ENCODE results near the gene CCND2. TPM values are rescaled to one million over a fixed set of nuclear protein-coding genes. Genes with fewer than 3 reads are reported as not detected.

CCND2 gene
- total RNA-seq, 2 donors from 2014 or later, result 378 to 404 TPM

DNA sequence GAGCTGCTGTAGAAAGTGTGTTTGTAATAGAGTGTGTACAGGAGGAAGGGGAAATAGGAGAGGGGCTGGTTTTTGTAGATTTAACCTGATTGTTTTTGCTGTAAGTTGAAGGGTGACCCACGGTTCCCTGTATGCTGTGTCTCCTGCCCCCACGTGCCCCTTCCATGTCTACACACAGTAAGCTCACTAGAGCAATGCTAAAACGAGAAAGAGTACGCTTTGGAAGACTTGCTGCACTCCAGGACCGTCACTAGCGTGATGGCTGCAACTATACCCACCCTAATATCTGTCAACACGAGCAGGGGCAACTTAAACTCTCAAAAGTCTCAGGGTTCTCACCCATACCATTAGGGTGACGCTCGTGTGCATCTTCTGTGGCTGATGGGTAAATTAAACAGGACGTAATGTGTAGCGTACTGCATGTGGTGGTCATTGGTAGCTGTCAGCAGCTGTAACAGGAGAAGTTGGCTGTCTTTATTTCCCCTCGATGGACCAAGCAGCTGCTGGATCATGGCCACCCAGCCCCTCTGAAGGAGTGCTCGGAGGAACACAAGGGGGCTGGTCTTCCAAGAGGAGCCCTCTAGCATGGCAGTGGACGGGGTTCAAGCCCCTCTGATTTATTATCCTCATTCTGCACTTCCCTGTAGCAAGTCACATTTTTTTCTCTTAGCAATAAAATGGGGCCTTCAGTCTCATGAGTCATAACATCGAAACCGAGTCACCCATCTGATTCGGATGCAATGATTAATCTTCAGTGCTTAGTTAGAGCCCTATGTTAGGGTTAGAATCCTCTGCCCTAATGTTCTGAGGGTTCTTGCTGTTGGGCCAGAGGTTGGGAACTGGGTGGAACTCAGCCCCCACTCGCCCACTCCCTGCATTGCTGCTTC lies 14.0 kb downstream of the CCND2 start:
- Mint-ChIP-seq H3K4me3 (peak overlapping the region; percentile 72), H3K36me3 (ENCODE audit: low read depth) (peaks cover 100% of the 10 kb centered on the region), H3K27me3 (no peaks in the 10 kb centered on the region), H3K9me3 (no peaks in the 10 kb centered on the region), H3K4me1 (peaks cover 79% of the 10 kb centered on the region), H3K27ac (peak overlapping the region; percentile 84)
- peak; percentile 83 for ATAC-seq (replicated peaks)

DNA sequence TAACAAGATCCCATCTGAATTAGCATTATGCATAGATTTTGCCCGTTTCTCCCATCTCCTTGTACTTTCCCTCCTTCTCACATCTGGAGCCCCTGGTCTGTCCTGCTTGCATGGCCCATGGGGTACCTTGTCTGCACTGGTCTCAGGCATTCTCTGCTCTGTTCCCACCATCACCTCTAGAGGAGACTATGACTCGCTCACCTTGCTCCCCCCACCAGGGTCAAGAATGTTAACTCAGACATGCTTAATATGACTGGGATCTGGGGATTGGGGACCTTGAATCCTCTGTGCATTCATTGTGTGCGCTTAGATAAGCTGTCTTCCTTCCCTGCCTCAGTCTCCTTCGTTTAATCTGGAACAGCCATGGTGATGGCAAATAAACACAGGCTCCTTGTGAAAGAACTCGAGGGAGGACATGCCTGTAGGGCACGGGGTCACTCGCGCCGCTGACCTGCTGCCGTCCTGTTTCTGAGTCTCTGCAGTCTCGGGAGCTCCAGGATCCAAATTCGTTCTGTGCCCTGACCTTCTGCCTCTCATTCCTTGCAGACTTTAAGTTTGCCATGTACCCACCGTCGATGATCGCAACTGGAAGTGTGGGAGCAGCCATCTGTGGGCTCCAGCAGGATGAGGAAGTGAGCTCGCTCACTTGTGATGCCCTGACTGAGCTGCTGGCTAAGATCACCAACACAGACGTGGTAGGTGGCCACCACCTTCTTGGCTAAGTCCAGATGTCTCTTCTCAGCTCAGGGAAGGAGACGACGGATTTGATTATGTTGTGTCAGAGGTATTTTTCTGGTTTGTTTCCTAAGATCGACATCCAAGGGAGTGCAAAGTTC lies 15.0 kb downstream of the CCND2 start:
- H3K27me3 Mint-ChIP-seq, result no peaks in the 10 kb centered on the region
- no peaks in the 10 kb centered on the region for H3K9me3 Mint-ChIP-seq
- H3K36me3 Mint-ChIP-seq (ENCODE audit: low read depth), result peaks cover 100% of the 10 kb centered on the region
- H3K4me3 Mint-ChIP-seq, result peak overlapping the region; percentile 72
- H3K4me1 Mint-ChIP-seq, result peaks cover 83% of the 10 kb centered on the region
- ATAC-seq (replicated peaks), result no peak
- H3K27ac Mint-ChIP-seq, result peak overlapping the region; percentile 84

DNA sequence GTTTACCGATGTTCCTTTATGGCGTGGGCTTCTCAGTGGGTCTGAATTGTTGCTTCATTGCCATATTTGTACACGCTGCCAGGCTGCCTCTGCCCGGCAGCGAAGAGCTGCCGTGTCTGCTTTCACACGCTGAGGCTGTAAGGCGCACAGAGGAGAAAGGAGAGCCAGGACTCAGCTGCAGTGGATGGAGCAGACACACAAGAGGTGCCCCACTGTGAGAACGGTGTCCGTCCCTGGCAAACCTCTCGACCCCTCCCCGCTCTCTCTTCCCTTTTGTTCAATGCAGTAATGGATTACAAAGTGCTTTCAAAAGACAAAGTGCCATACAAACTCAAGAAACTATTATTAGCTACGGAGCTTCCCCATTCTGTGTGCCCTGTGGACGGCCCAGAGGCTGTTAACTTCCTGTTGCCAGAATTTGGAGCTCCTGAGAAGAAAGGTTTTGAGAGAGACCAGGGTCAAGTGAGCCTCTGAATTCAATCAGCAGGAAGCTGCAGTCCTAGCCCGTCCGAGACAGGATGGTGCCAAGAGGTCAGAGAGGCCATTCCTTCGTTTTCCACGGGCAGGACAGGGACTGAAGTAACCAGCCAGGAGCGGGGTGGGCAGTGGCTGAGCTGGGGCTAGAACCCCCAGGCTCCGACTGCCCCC lies 15.8 kb downstream of the CCND2 start:
- H3K36me3 Mint-ChIP-seq (ENCODE audit: low read depth), result peaks cover 100% of the 10 kb centered on the region
- H3K4me1 Mint-ChIP-seq, result peaks cover 83% of the 10 kb centered on the region
- no peaks in the 10 kb centered on the region for H3K27me3 Mint-ChIP-seq
- peak overlapping the region; percentile 84 for H3K27ac Mint-ChIP-seq
- no peaks in the 10 kb centered on the region for H3K9me3 Mint-ChIP-seq
- no peak for ATAC-seq (replicated peaks)
- H3K4me3 Mint-ChIP-seq, result peak overlapping the region; percentile 72

DNA sequence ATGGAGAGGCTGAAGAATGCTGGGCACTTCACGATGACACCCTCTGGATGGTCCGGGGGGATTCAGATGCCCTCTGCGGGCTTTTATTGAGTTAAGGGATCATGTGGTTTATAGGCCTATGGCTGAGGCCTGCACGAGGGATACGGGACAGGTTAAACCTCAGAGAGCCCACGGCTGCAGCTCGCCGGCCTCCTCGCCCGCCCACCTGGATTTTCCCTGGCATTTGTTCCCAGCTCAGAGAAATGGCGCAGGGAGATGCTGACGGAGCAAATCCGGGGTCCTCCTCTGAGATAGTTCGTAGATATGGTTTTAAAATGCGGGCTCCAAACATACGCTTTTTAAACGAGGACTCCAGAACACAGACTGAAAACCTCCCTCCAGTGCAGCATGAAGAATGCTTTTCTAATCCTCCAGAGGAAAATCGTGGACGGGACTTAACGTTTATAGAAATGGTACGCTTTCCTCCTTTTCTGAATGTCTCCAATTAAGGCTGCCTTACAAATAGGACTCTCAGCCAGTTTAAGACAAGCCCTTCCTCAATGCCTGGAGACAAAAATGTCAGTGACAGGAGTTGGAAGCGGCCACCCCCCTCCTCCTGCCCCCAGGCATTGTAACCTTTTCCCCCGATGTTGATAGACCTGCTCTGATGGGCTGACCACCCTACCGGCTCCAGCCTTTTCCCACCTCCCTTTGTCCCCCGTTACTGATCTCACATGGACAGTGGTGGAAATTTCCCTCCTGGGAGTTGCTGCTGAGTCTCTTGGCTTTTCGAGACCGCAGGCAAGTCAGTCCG lies 16.6 kb downstream of the CCND2 start:
- Mint-ChIP-seq H3K4me3 (peak overlapping the region; percentile 72), H3K9me3 (no peaks in the 10 kb centered on the region)

GRCh38 chr12:4292341-4293073 lies 18.9 kb downstream of the CCND2 start:
- no peak for ATAC-seq (replicated peaks)
- peak overlapping the region; percentile 72 for H3K4me3 Mint-ChIP-seq
- H3K36me3 Mint-ChIP-seq (ENCODE audit: low read depth), result peaks cover 100% of the 10 kb centered on the region
- peaks cover 70% of the 10 kb centered on the region for H3K4me1 Mint-ChIP-seq
- H3K9me3 Mint-ChIP-seq, result no peaks in the 10 kb centered on the region
- no peaks in the 10 kb centered on the region for H3K27me3 Mint-ChIP-seq
- peak overlapping the region; percentile 87 for H3K27ac Mint-ChIP-seq

More for the DNA sequence above, 16.6 kb downstream of the CCND2 start:
- H3K27me3 Mint-ChIP-seq, result no peaks in the 10 kb centered on the region
- H3K4me1 Mint-ChIP-seq, result peaks cover 91% of the 10 kb centered on the region
- no peak overlapping the region for H3K27ac Mint-ChIP-seq
- H3K36me3 Mint-ChIP-seq (ENCODE audit: low read depth), result peaks cover 100% of the 10 kb centered on the region
- ATAC-seq (replicated peaks), result no peak

DNA sequence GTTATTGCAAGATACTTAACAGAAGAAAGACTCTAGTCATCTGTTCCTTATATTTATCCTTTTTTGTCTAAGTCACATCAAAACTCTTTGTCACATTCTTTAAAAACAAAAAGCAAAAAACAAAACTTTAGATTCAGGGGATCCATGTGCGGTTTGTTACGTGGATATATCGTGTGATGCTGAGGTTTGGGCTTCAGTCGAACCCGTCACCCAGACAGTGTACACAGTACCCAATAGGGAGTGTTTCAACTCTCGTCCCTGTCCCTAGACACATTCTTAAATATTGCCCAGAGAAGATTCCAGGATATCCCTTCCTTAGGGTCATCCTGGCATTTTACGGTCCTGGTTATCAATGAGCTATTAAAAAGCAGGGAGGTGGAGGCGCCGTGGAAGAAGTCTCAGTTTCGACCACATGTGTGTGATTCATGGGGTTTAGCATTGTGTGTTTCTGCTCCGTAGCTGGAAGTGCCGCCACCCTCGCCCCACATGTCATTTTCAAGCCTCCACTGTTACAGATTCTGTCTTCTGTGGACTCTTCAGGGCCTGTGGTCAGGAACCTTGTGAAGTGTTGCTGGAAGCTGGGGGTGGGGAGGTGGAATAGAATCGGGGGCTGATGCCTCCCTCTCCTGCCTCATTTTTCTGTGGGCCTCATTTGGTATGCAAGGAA lies 19.9 kb downstream of the CCND2 start:
- Mint-ChIP-seq H3K9me3 (no peaks in the 10 kb centered on the region), H3K4me3 (peak overlapping the region; percentile 72), H3K4me1 (peaks cover 65% of the 10 kb centered on the region), H3K27ac (peak overlapping the region; percentile 87), H3K27me3 (no peaks in the 10 kb centered on the region), H3K36me3 (ENCODE audit: low read depth) (peaks cover 100% of the 10 kb centered on the region)
- ATAC-seq (replicated peaks), result peak; percentile 93

- H3K36me3 Mint-ChIP-seq (ENCODE audit: low read depth), result peaks cover 100% of the 10 kb centered on the region
- no peaks in the 10 kb centered on the region for H3K27me3 Mint-ChIP-seq
- ATAC-seq (replicated peaks), result peak; percentile 9
- H3K4me3 Mint-ChIP-seq, result peak overlapping the region; percentile 72
- H3K27ac Mint-ChIP-seq, result peak overlapping the region; percentile 87
- H3K4me1 Mint-ChIP-seq, result peaks cover 59% of the 10 kb centered on the region
- no peaks in the 10 kb centered on the region for H3K9me3 Mint-ChIP-seq
Observed at GRCh38 chr12:4293966-4294505, 20.5 kb downstream of the CCND2 start.

DNA sequence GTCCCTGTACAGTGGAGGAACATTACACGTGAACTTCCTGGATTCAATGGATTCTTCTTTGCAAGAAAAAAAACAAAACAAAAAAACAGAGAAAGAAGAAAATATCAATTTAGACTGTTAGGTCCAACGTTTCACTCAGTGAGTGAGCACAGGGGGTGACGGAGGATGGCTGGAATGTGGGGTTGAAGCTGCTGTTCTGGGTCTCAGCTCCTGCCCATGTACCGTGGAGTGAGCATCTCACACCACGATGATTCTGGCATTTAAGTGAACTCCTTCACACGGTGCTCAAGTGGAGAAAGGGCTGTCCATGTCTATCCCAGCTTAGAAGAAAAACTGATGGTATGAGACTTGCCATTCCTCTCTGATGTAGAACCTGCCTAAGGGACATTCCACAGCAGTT lies 23.2 kb downstream of the CCND2 start:
- Mint-ChIP-seq H3K27ac (no peak overlapping the region), H3K4me1 (peaks cover 38% of the 10 kb centered on the region), H3K27me3 (no peaks in the 10 kb centered on the region), H3K4me3 (no peak overlapping the region), H3K9me3 (no peaks in the 10 kb centered on the region), H3K36me3 (ENCODE audit: low read depth) (peaks cover 100% of the 10 kb centered on the region)
- ATAC-seq (replicated peaks), result no peak

GRCh38 chr12:4297617-4298016 lies 24.1 kb downstream of the CCND2 start:
- Mint-ChIP-seq H3K27ac (peak overlapping the region; percentile 73), H3K4me1 (peaks cover 34% of the 10 kb centered on the region), H3K4me3 (no peak overlapping the region), H3K27me3 (no peaks in the 10 kb centered on the region), H3K9me3 (no peaks in the 10 kb centered on the region), H3K36me3 (ENCODE audit: low read depth) (peaks cover 100% of the 10 kb centered on the region)
- no peak for ATAC-seq (replicated peaks)

DNA sequence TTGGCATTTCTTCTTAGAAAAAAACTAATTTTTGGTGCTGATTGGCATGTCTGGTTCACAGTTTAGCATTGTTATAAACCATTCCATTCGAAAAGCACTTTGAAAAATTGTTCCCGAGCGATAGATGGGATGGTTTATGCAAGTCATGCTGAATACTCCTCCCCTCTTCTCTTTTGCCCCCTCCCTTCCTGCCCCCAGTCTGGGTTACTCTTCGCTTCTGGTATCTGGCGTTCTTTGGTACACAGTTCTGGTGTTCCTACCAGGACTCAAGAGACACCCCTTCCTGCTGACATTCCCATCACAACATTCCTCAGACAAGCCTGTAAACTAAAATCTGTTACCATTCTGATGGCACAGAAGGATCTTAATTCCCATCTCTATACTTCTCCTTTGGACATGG lies 27.3 kb downstream of the CCND2 start:
- Mint-ChIP-seq H3K27ac (peak overlapping the region; percentile 33), H3K4me1 (peaks cover 13% of the 10 kb centered on the region), H3K27me3 (no peaks in the 10 kb centered on the region), H3K9me3 (no peaks in the 10 kb centered on the region), H3K4me3 (no peak overlapping the region), H3K36me3 (ENCODE audit: low read depth) (peaks cover 100% of the 10 kb centered on the region)
- ATAC-seq (replicated peaks), result no peak

DNA sequence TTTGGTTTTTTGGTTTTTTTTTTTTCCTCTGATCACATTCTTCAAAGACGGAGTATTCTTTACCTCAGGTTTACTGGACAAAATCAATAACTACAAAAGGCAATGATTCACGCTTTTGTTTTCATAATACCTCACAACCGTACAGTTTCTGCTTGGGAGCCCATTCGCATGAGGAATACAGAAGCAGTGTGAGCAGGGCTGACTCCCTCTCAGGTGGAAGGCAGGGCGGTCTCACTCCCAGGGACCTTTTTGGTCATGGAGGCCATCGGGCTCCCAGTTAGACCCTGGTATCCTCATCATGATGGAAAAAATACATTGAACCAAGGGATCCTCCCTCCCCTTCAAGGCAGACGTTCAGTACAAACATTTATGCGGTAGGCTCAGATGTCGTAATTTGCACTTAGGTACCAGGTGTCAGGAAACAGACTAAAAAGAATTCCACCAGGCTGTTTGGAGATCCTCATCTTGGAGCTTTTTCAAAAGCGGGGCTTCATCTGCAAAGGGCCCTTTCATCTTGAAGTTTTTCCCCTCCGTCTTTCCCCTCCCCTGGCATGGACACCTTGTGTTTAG lies 28.5 kb downstream of the CCND2 start:
- H3K4me3 Mint-ChIP-seq, result no peak overlapping the region
- H3K4me1 Mint-ChIP-seq, result peaks cover 13% of the 10 kb centered on the region
- ATAC-seq (replicated peaks), result no peak
- H3K9me3 Mint-ChIP-seq, result no peaks in the 10 kb centered on the region
- H3K27me3 Mint-ChIP-seq, result no peaks in the 10 kb centered on the region
- H3K36me3 Mint-ChIP-seq (ENCODE audit: low read depth), result peaks cover 100% of the 10 kb centered on the region
- peak overlapping the region; percentile 71 for H3K27ac Mint-ChIP-seq

DNA sequence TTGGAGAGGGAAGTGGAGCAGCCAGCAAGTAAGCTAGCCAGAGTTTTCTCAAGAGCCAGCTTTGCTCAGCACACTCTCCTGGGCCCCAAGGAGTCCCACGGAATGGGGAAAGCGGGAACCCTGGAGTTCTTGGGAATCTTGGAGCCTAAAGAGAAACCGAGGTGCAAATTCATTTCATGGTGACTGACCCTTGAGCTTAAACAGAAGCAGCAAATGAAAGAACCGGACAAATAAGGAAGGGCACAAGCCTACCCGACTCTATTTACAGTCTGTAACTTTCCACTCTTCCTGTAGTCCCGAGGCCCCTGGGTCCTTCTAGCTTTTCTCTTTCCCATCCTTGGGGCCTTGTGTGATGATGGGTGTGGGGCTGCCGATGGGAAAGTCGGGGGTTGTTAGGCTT lies 29.3 kb downstream of the CCND2 start:
- Mint-ChIP-seq H3K27me3 (no peaks in the 10 kb centered on the region), H3K36me3 (ENCODE audit: low read depth) (peaks cover 100% of the 10 kb centered on the region), H3K4me1 (peaks cover 12% of the 10 kb centered on the region), H3K9me3 (no peaks in the 10 kb centered on the region), H3K4me3 (no peak overlapping the region), H3K27ac (peak overlapping the region; percentile 71)
- no peak for ATAC-seq (replicated peaks)

All from activated T-helper 17 cell treated with anti-CD3 and anti-CD28 coated beads, Interleukin-2, amount 50 U/mL, for 72 hours (primary cell).